H9 (cell line): ENCODE measurements around the gene MAPK8IP3. TPM values are rescaled to one million over a fixed set of nuclear protein-coding genes. Genes with fewer than 3 reads are reported as not detected.

ENCODE experiments used
- DNase-seq: peaks from one replicate; pipeline ENCODE4 v3.0.0-alpha.2; 2017
- H2AFZ ChIP-seq: one replicate; pipeline ENCODE4 v1.6.1; 2013; ENCODE audit warnings: mild to moderate bottlenecking, low read length, control low read depth, moderate library complexity
- H2AK5ac ChIP-seq: 2 replicates; pipeline ENCODE4 v1.6.1; 2013; ENCODE audit warnings: low read length, control low read depth, mixed read lengths; ENCODE audit not compliant: insufficient read length
- H2BK120ac ChIP-seq: one replicate; pipeline ENCODE4 v1.6.1; 2013; ENCODE audit warnings: low read depth, mild to moderate bottlenecking, low read length, control low read depth, inconsistent platforms; ENCODE audit not compliant: poor library complexity, severe bottlenecking
- H2BK12ac ChIP-seq: 2 replicates; pipeline ENCODE4 v1.6.1; 2013; ENCODE audit warnings: low read length, control low read depth, mixed read lengths, low read depth; ENCODE audit not compliant: insufficient read length
- H2BK15ac ChIP-seq: 2 replicates; pipeline ENCODE4 v1.6.1; 2013; ENCODE audit warnings: low read depth, low read length, control low read depth
- H2BK20ac ChIP-seq: one replicate; pipeline ENCODE4 v1.6.1; 2013; ENCODE audit warnings: low read depth, mild to moderate bottlenecking, low read length, control low read depth, inconsistent platforms; ENCODE audit not compliant: poor library complexity, severe bottlenecking
- H2BK5ac ChIP-seq: 2 replicates; pipeline ENCODE4 v1.6.1; 2013; ENCODE audit warnings: low read length, control low read depth, mixed read lengths; ENCODE audit not compliant: insufficient read length
- H3K14ac ChIP-seq: 2 replicates; pipeline ENCODE4 v1.6.1; 2013; ENCODE audit warnings: low read length, control low read depth; ENCODE audit not compliant: insufficient read depth
- H3K18ac ChIP-seq: 2 replicates; pipeline ENCODE4 v1.6.1; 2013; ENCODE audit warnings: low read depth, mild to moderate bottlenecking, mixed read lengths, low read length, control low read depth; ENCODE audit not compliant: insufficient read length
- H3K23ac ChIP-seq: 2 replicates; pipeline ENCODE4 v1.6.1; 2013; ENCODE audit warnings: low read length, control low read depth, mixed read lengths, low read depth; ENCODE audit not compliant: insufficient read length
- H3K23me2 ChIP-seq: 2 replicates; pipeline ENCODE4 v1.6.1; 2013; ENCODE audit warnings: low read depth, mild to moderate bottlenecking, mixed read lengths, low read length, control low read depth; ENCODE audit not compliant: insufficient read length, poor library complexity, severe bottlenecking
- H3K27ac ChIP-seq: 2 replicates; pipeline ENCODE4 v1.5.1; 2013; ENCODE audit warnings: low read length, control low read depth, mixed read lengths, low read depth; ENCODE audit not compliant: insufficient read length
- H3K27me3 ChIP-seq: 2 replicates; pipeline ENCODE4 v1.6.1; 2013; ENCODE audit warnings: low read length, control low read depth, inconsistent platforms; ENCODE audit not compliant: insufficient read depth
- H3K4ac ChIP-seq: 2 replicates; pipeline ENCODE4 v1.6.1; 2013; ENCODE audit warnings: low read depth, mild to moderate bottlenecking, control low read depth, inconsistent platforms, low read length, moderate library complexity
- H3K4me1 ChIP-seq: 2 replicates; pipeline ENCODE4 v1.6.1; 2013; ENCODE audit warnings: low read length, control low read depth, inconsistent platforms; ENCODE audit not compliant: insufficient read depth
- H3K4me2 ChIP-seq: 2 replicates; pipeline ENCODE4 v1.6.1; 2013; ENCODE audit warnings: low read length, control low read depth, mixed read lengths; ENCODE audit not compliant: insufficient read length, insufficient read depth
- H3K56ac ChIP-seq: 2 replicates; pipeline ENCODE4 v1.6.1; 2013; ENCODE audit warnings: low read depth, mild to moderate bottlenecking, mixed read lengths, low read length, control low read depth; ENCODE audit not compliant: insufficient read length
- H3K79me1 ChIP-seq: 2 replicates; pipeline ENCODE4 v1.6.1; 2013; ENCODE audit warnings: low read depth, mild to moderate bottlenecking, moderate library complexity, low read length, control low read depth, inconsistent platforms; ENCODE audit not compliant: insufficient read depth, poor library complexity, severe bottlenecking
- H3K79me2 ChIP-seq: 2 replicates; pipeline ENCODE4 v1.6.1; 2013; ENCODE audit warnings: low read length, control low read depth, inconsistent platforms; ENCODE audit not compliant: insufficient read depth
- H3K9ac ChIP-seq: 2 replicates; pipeline ENCODE4 v1.6.1; 2013; ENCODE audit warnings: low read length, control low read depth, mixed read lengths; ENCODE audit not compliant: insufficient read length; ENCODE audit errors: extremely low read depth
- H3K9me3 ChIP-seq: one replicate; pipeline ENCODE4 v1.6.1; 2013; ENCODE audit warnings: low read depth, low read length, inconsistent platforms; ENCODE audit not compliant: control insufficient read depth
- H3T11ph ChIP-seq: one replicate; pipeline ENCODE4 v1.6.1; 2013; ENCODE audit warnings: mild to moderate bottlenecking, low read length, control low read depth, inconsistent platforms
- H4K20me1 ChIP-seq: one replicate; pipeline ENCODE4 v1.6.1; 2013; ENCODE audit not compliant: control insufficient read depth, insufficient read length, insufficient read depth
- H4K5ac ChIP-seq: 2 replicates; pipeline ENCODE4 v1.6.1; 2013; ENCODE audit warnings: low read depth, mild to moderate bottlenecking, mixed read lengths, low read length, control low read depth; ENCODE audit not compliant: insufficient read length
- H4K8ac ChIP-seq: replicated peaks from 2 replicates; pipeline ENCODE4 v1.6.1; 2013; ENCODE audit warnings: low read length, control low read depth, mixed read lengths, low read depth; ENCODE audit not compliant: insufficient read length
- H4K91ac ChIP-seq: 2 replicates; pipeline ENCODE4 v1.6.1; 2013; ENCODE audit warnings: low read depth, mild to moderate bottlenecking, moderate library complexity, mixed read lengths, low read length, control low read depth; ENCODE audit not compliant: insufficient read length
- H3K27ac Mint-ChIP-seq, 3 experiments: 2 replicates in 2 of 3; 3 replicates in 1 of 3; pipeline ENCODE4 v1.8.0; 2020 to 2021; ENCODE audit warnings: mixed read lengths in 3 of 3, mild to moderate bottlenecking in 1 of 3, moderate library complexity in 1 of 3
- H3K27me3 Mint-ChIP-seq: 2 replicates; pipeline ENCODE4 v1.8.0; 2021; ENCODE audit warnings: low read depth, mild to moderate bottlenecking, moderate library complexity, mixed read lengths
- H3K36me3 Mint-ChIP-seq, 3 experiments: 2 replicates in 2 of 3; 3 replicates in 1 of 3; pipeline ENCODE4 v1.8.0; 2020 to 2021; ENCODE audit warnings: low read depth in 3 of 3, mixed read lengths in 3 of 3; ENCODE audit not compliant: insufficient read depth in 1 of 3
- H3K4me1 Mint-ChIP-seq, 2 experiments: 2 replicates each; pipeline ENCODE4 v1.8.0; 2020; ENCODE audit warnings: mixed read lengths in 2 of 2
- H3K4me3 Mint-ChIP-seq, 2 experiments: 2 replicates in 1 of 2; 3 replicates in 1 of 2; pipeline ENCODE4 v1.8.0; 2020 to 2021; ENCODE audit warnings: mild to moderate bottlenecking in 2 of 2, mixed read lengths in 2 of 2, moderate library complexity in 1 of 2
- H3K9me3 Mint-ChIP-seq, 2 experiments: 2 replicates in 1 of 2; 3 replicates in 1 of 2; pipeline ENCODE4 v1.8.0; 2020; ENCODE audit warnings: mild to moderate bottlenecking in 2 of 2, mixed read lengths in 2 of 2, moderate library complexity in 1 of 2
- CTCF ChIP-seq: fragments of 200-600 bp; sonication (generic); conservative IDR thresholded peaks from 3 replicates; pipeline ENCODE4 v1.8.0; 2021; ENCODE audit warnings: antibody characterized with exemption, mild to moderate bottlenecking
- WGBS: extraction: QIAGEN DNeasy Blood & Tissue Kit; methylation state at CpG from one replicate; pipeline ENCODE4 v1.1.7; 2013; ENCODE audit warnings: missing lambda C conversion rate, low lambda C conversion rate, mixed read lengths; ENCODE audit not compliant: insufficient read length; ENCODE audit errors: extremely low coverage; 5-methylcytosine and 5-hydroxymethylcytosine counted together
- total RNA-seq: library from RNA; stranded (reverse); gene quantifications from 2 replicates; pipeline ENCODE4 v1.2.1, GENCODE V29; 2021

Gene MAPK8IP3
- total RNA-seq, 1 experiment from 2014 or later: 51.3 TPM

- no peak overlapping the region for H2BK120ac ChIP-seq
- H3K27ac Mint-ChIP-seq: peak overlapping the region in 1 of 3 experiments; percentile 61; a peak in 1 of 7 replicates
- H2BK15ac ChIP-seq: no peak overlapping the region
- no peak overlapping the region for H2AFZ ChIP-seq
- peaks cover 29 to 72% (median 58%) of the 10 kb centered on the region in 3 experiments; a peak in 6 of 7 replicates for H3K36me3 Mint-ChIP-seq
- no peak overlapping the region for H3T11ph ChIP-seq
- no peak overlapping the region for H2BK12ac ChIP-seq
- H3K27me3 ChIP-seq: no peaks in the 10 kb centered on the region
- no CpG with 5 or more reads among the region's 19 CpGs for WGBS
- no peak overlapping the region for H3K4me2 ChIP-seq
- no peaks in the 10 kb centered on the region for H3K9me3 ChIP-seq
- H3K4me1 ChIP-seq: no peaks in the 10 kb centered on the region
- H3K9ac ChIP-seq: no peak overlapping the region
- no peak for DNase-seq
- peaks cover 11 to 16% of the 10 kb centered on the region in 2 experiments for H3K4me1 Mint-ChIP-seq
- H3K56ac ChIP-seq: no peak overlapping the region
- no peaks in the 10 kb centered on the region; the same call in 1 of the 2 replicates for H3K27me3 Mint-ChIP-seq
- no peak overlapping the region for H3K27ac ChIP-seq
- H4K5ac ChIP-seq: no peak overlapping the region
- no peak overlapping the region for H4K8ac ChIP-seq
- H3K4me3 Mint-ChIP-seq: no peak overlapping the region; a peak in 1 of 5 replicates
- H3K23me2 ChIP-seq: peaks cover 6% of the 10 kb centered on the region
- H3K79me2 ChIP-seq: peaks cover 16% of the 10 kb centered on the region
- no peak overlapping the region for H2BK20ac ChIP-seq
- H4K20me1 ChIP-seq: no peaks in the 10 kb centered on the region
- H2BK5ac ChIP-seq: no peak overlapping the region
- H3K79me1 ChIP-seq: no peaks in the 10 kb centered on the region
- no peak overlapping the region for H3K14ac ChIP-seq
- no peak overlapping the region for H3K18ac ChIP-seq
- no peak overlapping the region for H2AK5ac ChIP-seq
- H3K23ac ChIP-seq: no peak overlapping the region
- no peaks in the 10 kb centered on the region for H3K9me3 Mint-ChIP-seq
- no peak overlapping the region for H3K4ac ChIP-seq
- TF ChIP-seq CTCF: no peak
- no peak overlapping the region for H4K91ac ChIP-seq
Measured at GRCh38 chr16:1674751-1675664, 31.0 kb upstream of the MAPK8IP3 start.
